ENCODE data around the gene PGAM2. TPM values are rescaled to one million over a fixed set of nuclear protein-coding genes. Genes with fewer than 3 reads are reported as not detected.

PGAM2 gene
- polyA plus RNA-seq, 2 of the 4 experiments (the other 2 are of a cell fraction) = not detected

DNA sequence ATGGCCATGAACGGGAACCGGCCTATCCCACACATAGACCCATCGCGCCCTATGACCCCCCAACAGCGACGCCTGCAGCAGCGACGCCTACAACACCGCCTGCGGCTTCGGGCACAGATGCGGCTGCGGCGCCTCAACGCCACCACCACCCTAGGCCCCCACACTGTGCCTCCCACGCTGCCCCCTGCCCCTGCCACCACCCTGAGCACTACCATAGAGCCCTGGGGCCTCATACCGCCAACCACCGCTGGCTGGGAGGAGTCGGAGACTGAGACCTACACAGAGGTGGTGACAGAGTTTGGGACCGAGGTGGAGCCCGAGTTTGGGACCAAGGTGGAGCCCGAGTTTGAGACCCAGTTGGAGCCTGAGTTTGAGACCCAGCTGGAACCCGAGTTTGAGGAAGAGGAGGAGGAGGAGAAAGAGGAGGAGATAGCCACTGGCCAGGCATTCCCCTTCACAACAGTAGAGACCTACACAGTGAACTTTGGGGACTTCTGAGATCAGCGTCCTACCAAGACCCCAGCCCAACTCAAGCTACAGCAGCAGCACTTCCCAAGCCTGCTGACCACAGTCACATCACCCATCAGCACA, 48.5 kb upstream of the PGAM2 start:
- no peak for ATAC-seq

DNA sequence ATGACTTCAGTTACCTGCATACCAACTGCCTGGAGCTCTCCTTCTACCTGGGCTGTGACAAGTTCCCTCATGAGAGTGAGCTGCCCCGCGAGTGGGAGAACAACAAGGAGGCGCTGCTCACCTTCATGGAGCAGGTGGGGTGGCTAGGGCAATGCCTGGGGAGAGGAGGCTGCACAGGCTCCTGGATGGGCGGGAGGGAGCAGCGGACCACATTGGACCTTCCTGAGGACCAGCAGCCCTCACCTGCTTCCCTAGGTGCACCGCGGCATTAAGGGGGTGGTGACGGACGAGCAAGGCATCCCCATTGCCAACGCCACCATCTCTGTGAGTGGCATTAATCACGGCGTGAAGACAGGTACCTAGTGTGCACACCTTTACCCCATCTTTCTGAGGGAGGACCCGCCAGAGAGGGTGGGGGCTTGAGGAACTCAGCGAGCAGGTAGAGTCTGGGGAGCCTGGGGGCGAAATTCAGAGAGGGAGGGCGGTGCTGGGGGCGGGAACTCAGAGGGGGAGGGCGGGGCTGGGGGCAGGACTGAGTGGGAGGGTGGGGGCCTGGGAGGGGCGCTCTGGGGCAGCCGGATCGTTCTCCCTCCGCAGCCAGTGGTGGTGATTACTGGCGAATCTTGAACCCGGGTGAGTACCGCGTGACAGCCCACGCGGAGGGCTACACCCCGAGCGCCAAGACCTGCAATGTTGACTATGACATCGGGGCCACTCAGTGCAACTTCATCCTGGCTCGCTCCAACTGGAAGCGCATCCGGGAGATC, 47.8 kb upstream of the PGAM2 start:
- WGBS (ENCODE audit: missing lambda C conversion rate) = 81% methylated on average over 28 of the region's 34 CpGs
- peaks cover 4% of the 10 kb centered on the region; the same call in 1 of the 3 replicates for H3K4me1 ChIP-seq
- no peak overlapping the region for H3K27ac ChIP-seq
- DNase-seq (ENCODE audit: low read depth in 1 of 2, low spot score in 1 of 2) (no peak), FAIRE-seq (no peak), ATAC-seq (peak in 1 of 2 experiments; percentile 4; a peak in 2 of 6 replicates)
- H3K4me2 ChIP-seq = peak overlapping the region; percentile 44
- no peaks in the 10 kb centered on the region for H3K9me3 ChIP-seq
- TF ChIP-seq RAD21 (conservative IDR thresholded peaks at IDR 0.05 in 1 of 2, IDR thresholded peaks at IDR 0.05 in 1 of 2) = no peak
- no peak for TF ChIP-seq EHMT2 (IDR thresholded peaks at IDR 0.05; ENCODE audit: low read depth)
- no peak for TF ChIP-seq CEBPB (IDR thresholded peaks at IDR 0.05)
- no peak for TF ChIP-seq ZC3H11A (IDR thresholded peaks at IDR 0.05)
- no peak for TF ChIP-seq CBX2 (IDR thresholded peaks at IDR 0.05; ENCODE audit: borderline replicate concordance, low read depth)
- no peak for TF ChIP-seq CHD2 (IDR thresholded peaks at IDR 0.05; ENCODE audit: low read length, partially characterized antibody)
- TF ChIP-seq HEYL (CRISPR knock-in tag; IDR thresholded peaks at IDR 0.05) = no peak
- no peak for TF ChIP-seq NPAS2 (CRISPR knock-in tag; IDR thresholded peaks at IDR 0.05; ENCODE audit: borderline replicate concordance)
- TF ChIP-seq TP53 (CRISPR knock-in tag; IDR thresholded peaks at IDR 0.05) = no peak
- no peak for TF ChIP-seq FOSL2 (IDR thresholded peaks at IDR 0.05)
- no peak for TF ChIP-seq FOSL2 (CRISPR knock-in tag; IDR thresholded peaks at IDR 0.05)
- TF ChIP-seq, protein P1, sequence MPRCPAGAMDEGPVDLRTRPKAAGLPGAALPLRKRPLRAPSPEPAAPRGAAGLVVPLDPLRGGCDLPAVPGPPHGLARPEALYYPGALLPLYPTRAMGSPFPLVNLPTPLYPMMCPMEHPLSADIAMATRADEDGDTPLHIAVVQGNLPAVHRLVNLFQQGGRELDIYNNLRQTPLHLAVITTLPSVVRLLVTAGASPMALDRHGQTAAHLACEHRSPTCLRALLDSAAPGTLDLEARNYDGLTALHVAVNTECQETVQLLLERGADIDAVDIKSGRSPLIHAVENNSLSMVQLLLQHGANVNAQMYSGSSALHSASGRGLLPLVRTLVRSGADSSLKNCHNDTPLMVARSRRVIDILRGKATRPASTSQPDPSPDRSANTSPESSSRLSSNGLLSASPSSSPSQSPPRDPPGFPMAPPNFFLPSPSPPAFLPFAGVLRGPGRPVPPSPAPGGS (IDR thresholded peaks at IDR 0.05) = no peak; the same call in 2 of the 3 replicates
- TF ChIP-seq ESRRA (IDR thresholded peaks at IDR 0.05; ENCODE audit: borderline replicate concordance, low read length) = no peak
- no peak for TF ChIP-seq HOXA7 (CRISPR knock-in tag; IDR thresholded peaks at IDR 0.05)
- TF ChIP-seq MYC (IDR thresholded peaks at IDR 0.05; ENCODE audit: borderline replicate concordance, low read length) = no peak
- POLR2A ChIA-PET = no interaction called here
- CTCF ChIA-PET = interaction anchor here (0.8 to 1.1 kb wide), 2 partner anchors 11 to 18 kb away, joined by 3 to 4 read pairs; no protein-coding TSS in a partner anchor
- H3K4me3 ChIP-seq = no peak overlapping the region

More for the DNA sequence above, 48.5 kb upstream of the PGAM2 start:
- TF ChIP-seq SMC3 (IDR thresholded peaks at IDR 0.05) (no peak), NR3C1 (IDR thresholded peaks at IDR 0.05) (no peak), KDM5A (IDR thresholded peaks at IDR 0.05) (no peak), HOXB13 (CRISPR knock-in tag; IDR thresholded peaks at IDR 0.05; ENCODE audit: low read depth) (no peak)
- TF ChIP-seq, protein P2, sequence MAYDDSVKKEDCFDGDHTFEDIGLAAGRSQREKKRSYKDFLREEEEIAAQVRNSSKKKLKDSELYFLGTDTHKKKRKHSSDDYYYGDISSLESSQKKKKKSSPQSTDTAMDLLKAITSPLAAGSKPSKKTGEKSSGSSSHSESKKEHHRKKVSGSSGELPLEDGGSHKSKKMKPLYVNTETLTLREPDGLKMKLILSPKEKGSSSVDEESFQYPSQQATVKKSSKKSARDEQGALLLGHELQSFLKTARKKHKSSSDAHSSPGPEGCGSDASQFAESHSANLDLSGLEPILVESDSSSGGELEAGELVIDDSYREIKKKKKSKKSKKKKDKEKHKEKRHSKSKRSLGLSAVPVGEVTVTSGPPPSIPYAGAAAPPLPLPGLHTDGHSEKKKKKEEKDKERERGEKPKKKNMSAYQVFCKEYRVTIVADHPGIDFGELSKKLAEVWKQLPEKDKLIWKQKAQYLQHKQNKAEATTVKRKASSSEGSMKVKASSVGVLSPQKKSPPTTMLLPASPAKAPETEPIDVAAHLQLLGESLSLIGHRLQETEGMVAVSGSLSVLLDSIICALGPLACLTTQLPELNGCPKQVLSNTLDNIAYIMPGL (CRISPR knock-in tag; IDR thresholded peaks at IDR 0.05; ENCODE audit: borderline replicate concordance) = no peak
- Histone ChIP-seq H3K9me3 (no peaks in the 10 kb centered on the region), H3K4me3 (no peak overlapping the region), H3K4me2 (no peak overlapping the region), H3K27ac (no peak overlapping the region), H3K4me1 (peaks cover 4% of the 10 kb centered on the region; the same call in 1 of the 3 replicates)
- ChIA-PET CTCF (interaction anchor here (0.8 to 2.3 kb wide), 2 partner anchors 17 to 83 kb away, joined by 3 to 7 read pairs; no protein-coding TSS in a partner anchor), POLR2A (no interaction called here)
- 92% methylated on average over 20 of the region's 24 CpGs for WGBS (ENCODE audit: missing lambda C conversion rate)
- DNase-seq (ENCODE audit: low read depth in 1 of 2, low spot score in 1 of 2) (no peak), FAIRE-seq (no peak)
